Inflammatory macrophage treated with lipopolysaccharide for 4 hours (primary cell): ENCODE measurements around the gene AMBN.
"Not testable (repeated sequence)": the region's sequence is repeated elsewhere in the genome, so short reads cannot be mapped to it uniquely, and the experiment has no call there.

ENCODE experiments used
- DNase-seq: peaks from one replicate; pipeline ENCODE4 v3.0.0-alpha.2; 2020

The AMBN gene

GRCh38 chr4:70613306-70614183 is 21.5 kb downstream of the AMBN start:
- no peak for DNase-seq

DNA sequence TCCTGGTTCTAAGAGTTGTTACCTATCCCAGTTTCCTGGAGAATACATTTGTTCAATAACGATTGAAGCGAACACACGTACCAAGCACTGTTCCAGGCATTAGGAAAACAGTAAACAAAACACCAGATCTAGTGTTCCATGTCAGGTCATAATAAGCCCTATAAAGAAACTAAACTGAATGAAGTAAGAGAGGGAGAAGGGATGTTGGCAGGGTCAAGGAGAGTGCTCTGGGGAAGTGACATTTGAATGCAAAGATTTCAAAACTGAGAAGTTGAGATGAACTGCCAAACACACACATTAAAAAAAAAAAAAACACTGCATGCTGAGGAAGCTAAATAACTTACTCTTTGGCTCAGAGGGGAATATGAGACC is 22.1 kb downstream of the AMBN start:
- DNase-seq = peak; percentile 50

GRCh38 chr4:70619288-70619687 is 27.2 kb downstream of the AMBN start:
- no peak for DNase-seq

DNA sequence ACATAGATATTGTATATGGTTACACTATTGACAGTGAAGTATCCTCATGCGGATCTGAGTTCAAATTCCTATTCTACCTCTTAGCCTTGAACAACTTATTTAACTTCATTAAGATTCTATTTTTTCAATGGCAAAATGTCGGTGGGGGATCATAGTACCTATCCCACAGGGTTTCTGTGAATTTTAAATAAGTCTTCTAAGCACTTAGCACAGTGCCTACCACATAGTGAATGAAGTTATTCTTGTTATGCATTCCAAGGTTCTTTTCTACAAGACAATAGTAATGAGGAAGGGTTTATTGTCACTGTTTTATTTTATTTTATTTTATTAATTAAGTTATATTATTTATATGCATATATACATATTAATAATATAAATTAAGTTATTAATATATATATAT is 27.7 kb downstream of the AMBN start:
- no peak for DNase-seq

DNA sequence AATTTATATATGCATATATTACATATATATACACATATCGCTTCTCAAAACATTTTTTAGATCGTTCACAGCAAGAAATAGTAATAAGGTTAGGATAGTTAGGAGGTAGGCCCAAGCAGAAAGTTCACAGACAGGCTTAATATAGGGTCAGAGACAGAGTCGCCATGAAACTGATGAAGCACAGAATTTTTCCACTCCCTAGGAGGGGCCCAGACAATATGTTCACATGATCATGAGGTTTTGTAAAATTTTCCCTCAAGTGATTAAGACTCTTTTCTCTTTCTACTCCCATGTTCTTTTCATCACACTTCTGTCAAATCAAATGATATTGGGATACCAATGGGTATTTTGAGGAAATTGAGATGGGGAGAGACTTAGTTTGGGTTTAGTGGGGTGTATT is 31.3 kb downstream of the AMBN start:
- no peak for DNase-seq

- no peak for DNase-seq
These were observed 32.3 kb downstream of the AMBN start for GRCh38 chr4:70624226-70624793.

DNA sequence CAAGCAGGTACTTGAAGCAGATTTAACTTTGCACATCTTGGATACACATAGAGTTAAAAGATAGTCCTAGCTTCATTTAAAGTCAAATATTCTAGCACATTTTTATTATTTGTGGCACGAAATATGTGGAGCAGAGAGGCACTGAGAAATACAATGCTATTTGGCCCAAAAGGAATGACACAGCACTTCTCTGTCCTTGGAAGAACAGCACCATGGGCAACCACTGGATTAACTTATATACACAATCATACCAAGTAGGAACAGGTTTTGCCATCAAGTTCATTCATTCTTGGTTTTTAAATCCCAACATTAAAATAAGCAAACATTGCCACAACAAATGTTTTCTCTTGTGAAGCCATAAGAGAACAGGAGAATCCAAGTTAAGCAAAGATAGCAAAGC is 35.6 kb downstream of the AMBN start:
- no peak for DNase-seq

DNA sequence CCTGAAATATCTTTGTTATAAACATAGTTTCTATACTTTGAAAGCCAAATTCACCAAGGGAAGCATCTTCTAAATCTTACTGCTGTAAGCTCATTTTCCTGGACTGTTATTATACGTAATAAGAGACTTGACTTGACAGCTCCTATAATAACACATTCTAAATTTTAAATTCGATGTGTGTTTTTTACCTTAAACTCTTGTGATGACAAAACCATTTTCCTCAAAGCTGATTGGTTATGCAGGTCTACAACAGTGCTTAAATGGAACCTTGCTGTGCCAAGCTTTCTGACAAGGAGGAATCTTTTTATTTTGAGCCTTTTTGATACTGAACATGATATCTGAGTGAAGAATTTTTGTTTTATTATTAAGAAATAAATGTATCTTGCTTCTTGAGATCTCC is 36.4 kb downstream of the AMBN start, which contains the start of gene ENAM:
TSS of gene ENAM (plus strand) at position 301 of the 400 bp plus-strand sequence. CDS start 757 bp downstream, outside the sequence.
- DNase-seq = no peak

GRCh38 chr4:70629469-70630090 is 37.5 kb downstream of the AMBN start:
- no peak for DNase-seq

DNA sequence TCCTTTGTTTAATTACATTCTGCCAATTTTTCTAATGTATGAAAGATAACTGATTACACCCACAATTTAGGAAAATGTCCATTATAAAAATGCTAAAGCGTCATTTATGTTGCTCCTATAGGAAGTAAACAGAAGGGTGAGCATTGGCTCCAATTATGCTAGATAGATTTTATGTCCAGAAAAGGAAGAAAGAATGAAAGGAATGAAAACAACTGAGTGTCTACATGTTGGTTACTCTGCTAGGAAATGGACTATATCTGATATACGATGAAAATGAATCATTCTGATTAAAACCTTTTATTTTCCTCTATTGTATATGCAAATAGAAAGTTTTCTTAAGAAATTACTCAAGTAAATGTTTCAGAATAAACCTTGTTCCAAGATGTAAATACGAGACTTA is 38.1 kb downstream of the AMBN start:
- no peak for DNase-seq

- DNase-seq = no peak
These were observed 40.0 kb downstream of the AMBN start for GRCh38 chr4:70632028-70632427.

DNA sequence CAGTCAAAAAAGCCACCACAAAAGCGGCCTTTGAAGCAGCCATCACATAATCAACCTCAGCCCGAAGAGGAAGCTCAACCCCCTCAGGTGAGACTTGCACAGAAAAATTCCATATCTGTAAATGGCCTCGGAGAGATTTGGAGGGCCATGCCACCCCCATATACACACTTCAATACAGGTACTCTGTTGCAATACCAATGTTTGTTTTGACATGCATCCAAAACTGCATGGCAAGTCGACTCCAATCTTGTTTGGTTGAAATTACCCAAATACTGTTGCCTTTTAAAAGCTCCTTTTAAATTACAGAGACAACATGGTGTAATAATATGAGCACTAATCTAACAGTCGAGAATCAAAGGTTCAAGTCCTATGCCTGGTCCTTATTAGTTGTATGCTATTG is 42.4 kb downstream of the AMBN start:
- DNase-seq = no peak

- DNase-seq = no peak
These were observed 45.3 kb downstream of the AMBN start for GRCh38 chr4:70637239-70637913.

DNA sequence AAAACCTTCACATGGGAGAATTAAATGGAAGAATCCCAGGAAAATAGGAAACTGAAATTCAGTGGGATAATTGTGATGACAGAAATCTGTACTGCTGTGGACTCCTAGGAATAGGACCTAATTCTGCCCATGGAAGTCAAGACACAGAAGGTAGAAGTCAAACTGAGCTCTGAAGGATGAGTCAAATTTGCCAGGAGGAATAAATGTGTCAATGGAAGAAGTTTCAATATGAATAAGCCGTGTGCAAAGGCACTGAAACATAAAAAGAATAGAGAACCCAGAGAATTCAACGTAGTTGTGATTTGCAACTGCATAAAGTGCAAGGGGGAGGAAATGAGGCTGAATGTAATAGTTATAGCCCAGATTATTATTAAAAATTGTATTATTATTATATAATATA is 48.1 kb downstream of the AMBN start:
- no peak for DNase-seq

- not testable (repeated sequence) for DNase-seq
These were observed 58.7 kb downstream of the AMBN start for GRCh38 chr4:70650741-70651140.

DNA sequence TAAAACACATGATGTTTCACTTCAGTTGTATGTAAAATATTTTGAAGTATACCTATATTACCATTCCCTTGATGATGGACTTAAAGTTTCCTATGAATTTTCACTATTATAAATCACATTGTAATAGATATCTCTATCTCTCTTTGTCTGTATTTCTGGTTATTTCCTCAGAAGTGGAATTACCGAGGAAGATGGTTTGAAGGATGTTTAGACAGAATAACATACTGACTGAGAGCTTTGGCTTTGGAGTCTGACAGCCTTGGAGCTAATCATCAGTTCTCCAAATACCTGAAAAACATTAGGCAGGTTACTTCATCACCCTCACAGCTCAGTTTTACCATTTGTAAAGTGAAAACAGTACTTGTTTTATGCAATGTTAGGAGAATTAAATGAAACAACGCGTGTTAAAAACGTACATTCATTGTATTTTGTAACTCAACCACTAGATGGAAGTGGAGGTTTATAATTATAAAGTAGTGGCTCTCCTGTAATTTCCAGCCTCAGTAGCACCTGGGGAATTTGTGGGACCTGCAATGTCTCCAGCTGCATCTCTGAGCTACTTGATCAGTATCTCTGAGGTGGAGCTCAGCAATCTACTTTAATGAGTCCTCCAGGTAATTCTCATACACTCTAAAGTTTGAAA is 59.9 kb downstream of the AMBN start:
- peak; percentile 51 for DNase-seq

GRCh38 chr4:70654605-70655011 is 62.6 kb downstream of the AMBN start:
- no peak for DNase-seq
